Measurements from ENCODE around the gene TACR2.
A peak's percentile ranks its signal among the peaks of the same experiment; 100 is the strongest.

TACR2 gene

DNA sequence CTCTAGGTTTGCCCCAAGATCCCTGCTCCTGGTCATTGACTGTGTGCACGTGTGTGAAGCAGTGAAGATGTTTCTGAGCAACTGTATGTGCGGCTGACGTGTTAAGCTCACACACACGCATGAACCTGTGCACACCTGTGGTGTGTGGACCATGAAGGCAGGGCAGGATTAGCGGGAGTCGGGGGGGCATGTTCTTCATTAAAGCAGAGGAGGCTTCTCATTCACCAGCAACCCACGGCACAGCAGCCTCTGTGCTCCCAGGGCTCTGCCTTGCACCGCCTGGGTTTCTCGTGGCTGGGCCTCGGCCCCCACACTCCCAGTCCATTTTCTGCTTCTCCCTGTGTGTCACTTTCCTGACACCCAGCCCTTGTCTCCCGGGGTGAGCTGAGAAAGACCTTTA is 824 bp upstream of the TACR2 start:
- no peak for DNase-seq

DNA sequence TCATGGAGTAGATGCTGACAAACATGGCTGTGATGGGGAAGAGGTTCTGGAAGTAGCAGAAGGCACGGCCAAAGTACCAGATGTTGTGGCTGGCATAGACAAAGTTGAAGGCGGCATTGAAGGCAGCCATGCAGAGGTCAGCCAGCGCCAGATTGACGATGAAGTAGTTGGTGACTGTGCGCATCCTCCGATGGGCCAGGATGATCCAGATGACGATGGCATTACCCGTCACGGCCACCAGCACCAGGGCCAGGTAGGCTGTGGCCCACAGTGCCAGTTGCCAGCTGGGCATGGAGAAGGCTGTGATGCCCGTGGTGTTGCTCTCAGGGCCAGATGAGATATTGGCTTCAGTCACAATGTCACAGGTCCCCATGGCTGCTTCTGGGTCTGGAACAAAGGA is 767 bp downstream of the TACR2 start:
- DNase-seq: no peak

DNA sequence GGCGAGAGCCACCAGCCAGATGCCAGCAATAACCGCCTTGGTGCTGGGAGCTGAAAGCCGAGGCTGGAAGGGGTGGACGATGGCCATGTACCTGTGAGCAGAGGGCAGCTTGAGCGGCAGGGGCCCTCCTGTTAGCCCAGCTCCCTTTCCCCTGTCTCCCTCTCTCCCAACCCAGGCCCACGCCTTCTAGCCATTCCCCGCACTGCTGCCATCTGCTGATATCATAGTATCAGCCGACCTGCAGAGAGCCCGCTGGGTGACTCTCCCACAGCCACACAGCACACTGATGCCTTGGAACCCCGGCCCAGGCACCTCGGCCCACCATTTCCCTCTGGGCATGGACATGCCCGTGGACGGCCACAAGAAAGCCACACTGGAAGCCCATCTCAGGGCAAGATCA is 1.7 kb downstream of the TACR2 start:
- no peak for DNase-seq

DNA sequence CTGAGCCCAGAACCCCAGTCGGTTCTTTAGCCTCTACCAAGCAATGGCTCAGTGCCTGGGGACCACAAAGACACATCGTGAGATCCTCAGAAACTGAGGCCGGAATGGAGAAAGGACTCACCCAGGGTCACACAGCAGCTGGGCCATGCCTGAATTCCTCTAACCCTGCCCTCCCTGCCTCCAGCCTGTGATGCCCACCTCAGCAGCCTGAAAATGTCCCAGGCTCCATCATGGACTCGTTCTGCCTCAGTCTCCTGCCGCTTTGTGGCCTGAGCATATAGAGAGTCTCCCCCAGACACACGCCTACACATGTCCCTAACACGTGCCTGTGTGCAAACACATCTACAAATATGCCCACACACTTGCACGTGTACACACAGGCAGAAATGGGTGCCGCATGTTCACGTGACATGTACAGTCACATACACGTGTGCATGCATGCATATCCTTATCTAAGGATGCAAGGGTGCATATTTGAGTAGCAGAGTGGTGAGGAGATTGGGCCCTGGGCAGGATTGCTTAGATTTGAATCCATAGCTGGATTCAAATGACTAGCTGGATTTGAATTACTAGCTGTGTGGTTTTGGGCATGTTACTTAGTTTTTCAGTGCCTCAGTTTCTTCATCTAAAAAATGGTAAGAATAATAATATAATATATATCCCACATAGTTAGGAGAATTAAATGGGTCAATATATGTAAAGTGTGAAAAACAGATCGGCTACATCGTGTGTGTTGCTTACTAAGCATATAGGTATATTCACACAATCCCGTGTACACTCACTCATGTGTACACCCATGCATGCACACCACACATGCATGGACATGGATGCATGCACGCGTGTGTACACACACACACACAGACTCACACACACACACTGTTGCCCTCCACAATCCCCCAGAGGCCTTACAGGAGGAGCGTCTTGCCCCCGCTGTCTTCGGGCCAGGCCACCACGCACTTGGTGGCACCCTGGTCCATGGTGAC is 2.4 kb downstream of the TACR2 start:
- DNase-seq: no peak

DNA sequence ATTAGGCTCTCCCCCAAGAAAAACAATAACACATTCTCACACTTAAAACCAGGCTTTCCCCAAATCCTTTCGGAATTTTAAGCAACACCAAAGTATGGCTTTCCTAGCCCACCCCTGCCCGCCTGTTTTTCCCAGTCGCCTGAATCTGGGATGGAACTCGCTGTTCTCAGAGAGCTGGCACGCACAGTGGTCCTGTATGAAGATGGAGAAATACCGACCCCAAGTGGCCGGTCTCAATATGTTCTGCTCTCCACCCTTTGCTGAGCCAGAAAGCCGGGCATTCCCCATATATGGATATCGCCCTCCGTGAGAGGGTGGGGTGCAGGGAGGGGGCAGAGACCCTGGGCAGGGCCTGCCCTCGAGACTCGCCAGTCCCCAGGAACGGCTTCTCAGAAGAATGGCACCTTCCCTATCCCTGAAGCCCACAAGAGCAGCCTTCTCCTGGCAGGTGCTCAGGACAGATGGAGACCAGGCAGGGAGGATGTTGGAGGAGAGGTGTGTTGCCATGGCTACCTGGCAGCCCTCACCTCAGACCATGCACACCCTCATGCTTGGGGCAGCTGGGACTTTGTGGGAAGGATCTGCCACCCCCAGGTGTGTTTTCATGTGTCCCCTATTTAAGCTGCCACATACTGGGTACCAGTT is 3.4 kb downstream of the TACR2 start:
- peak; percentile 72 for DNase-seq

DNA sequence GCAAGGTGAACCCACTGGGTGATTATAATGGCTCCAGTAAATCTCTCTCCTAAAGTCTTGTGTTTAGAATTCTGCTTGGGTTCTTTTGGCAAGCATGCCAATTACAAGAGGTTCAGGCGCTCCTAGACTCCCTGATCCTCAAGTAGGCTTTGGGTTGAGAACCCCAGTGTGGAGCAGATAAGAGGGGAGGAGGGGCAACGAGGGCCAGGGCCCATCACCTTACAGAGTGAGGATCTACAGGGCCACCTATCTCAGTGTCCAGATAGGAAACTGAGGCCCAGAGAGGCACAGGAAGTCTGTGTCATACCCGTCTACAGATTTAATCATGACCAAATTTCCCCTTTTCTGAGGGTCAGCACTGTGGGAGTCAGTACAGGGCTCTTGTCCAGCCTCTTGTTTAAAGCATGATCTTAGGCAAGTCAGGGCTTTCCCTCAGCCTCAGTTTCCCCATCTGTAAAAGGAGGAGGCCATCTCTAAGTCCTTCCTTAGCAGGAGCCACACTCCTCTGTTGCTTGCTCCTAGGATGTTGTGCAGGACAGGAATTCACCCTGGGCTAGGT is 4.4 kb downstream of the TACR2 start:
- no peak for DNase-seq

DNA sequence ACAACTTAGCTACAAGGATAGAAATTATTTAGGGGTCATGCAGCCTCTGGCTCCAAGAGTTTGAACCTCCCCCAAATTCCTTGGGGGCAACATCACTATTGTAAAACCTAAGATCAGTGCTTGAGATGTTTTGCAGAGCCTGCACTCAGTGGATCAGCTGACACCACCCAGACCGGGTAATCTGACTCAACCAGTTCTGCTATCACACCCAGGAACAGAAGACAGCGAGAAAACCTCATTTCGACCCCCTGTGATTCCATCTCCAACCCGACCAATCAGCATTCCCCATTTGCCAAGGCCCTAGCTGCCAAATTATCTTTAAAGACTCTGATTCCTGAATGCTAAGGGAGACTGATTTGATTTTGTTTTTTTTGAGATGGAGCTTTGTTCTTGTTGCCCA is 5.2 kb downstream of the TACR2 start:
- DNase-seq: no peak

DNA sequence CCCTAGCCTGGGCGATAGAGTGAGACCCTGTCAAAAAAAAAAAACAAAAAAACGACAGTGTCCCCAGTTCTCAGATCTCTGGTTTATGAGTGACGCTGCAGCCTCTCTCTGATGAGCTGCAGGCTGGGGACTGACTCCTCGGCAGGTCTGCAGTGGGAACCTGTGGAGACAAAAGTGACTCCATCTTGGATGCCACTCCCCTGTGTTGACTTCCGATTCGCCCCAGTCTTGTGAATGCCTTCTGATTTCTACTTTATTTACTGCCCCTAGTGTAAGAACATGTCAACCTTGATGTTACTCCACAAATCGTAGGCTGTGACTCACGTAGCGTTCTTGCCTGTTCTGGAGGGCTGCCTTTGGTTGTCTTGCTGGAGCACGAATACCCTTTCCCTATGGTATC is 6.2 kb downstream of the TACR2 start:
- no peak for DNase-seq

DNA sequence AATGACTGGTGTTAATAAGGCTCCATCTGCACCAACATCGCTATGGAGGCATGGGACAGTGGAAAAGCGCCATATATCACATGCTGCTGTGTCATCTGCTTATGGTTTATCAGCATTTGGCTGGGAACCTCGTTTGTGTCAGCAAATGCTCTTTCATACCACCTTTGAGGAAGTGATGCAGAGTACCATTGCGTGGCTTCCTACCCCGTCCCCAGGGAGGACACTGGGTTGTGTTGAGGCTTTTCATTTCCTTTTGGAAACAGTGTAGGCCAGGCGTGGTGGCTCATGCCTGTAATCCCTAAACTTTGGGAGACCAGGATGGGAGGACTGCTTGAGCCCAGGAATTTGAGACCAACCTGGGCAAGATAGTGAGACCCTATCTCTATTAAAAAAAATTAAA is 6.8 kb downstream of the TACR2 start:
- no peak for DNase-seq

DNA sequence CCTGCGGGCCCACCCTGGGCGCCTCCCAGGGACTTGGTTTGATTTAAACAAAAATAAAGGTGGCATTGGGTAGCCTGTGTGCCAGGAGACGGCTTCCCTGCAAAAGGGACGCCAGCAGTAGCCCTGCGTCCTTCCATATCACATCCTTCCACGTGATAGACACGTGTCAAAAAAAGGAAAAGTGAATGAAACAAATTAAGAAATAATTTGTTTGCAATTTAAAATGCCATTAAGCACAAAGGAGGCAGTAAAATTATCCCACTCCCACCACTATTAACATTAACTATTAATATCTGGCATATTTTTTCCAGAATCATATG is 7.6 kb downstream of the TACR2 start:
- DNase-seq: no peak

DNA sequence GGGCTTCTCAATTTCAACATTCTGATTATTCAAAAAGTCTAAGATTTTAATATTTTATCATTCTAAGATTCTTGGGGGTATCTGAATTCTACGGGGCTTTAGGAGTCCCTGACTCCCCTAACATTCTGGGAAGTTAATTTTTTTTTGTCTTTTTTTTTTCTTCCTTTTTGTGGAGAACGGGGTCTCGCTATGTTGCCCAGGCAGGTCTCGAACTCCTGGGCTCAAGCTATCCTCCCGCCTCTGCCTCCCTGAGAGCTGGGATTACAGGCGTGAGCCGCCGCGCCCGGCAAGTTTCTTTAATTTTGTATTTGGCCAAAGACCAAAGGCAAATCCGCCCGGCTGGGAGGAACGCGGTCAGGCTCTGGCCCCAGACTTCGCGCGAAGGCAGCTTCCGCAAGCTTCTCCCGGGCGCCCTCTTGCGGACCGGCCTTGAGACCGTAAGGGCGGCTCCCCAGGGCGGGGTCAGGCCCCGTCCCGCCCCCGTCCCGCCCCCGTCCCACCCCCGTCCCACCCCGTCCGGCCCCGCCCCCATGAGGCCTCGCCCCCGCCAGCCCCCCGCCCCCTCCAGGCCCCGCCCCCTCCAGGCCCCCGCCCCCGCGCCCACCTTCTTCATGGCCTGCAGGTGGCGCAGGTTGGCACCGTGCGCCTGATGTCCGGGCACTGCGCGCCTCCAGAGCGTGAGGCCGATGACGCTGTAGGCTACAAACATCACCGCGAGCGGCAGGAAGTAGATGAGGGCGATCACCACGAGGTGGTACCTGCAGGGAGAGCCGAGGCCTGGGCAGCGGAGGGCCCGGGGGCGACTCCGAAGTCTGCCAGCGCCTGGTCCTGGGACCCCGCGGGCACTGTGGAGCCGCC is 8.2 kb downstream of the TACR2 start:
- DNase-seq: peak; percentile 96

DNA sequence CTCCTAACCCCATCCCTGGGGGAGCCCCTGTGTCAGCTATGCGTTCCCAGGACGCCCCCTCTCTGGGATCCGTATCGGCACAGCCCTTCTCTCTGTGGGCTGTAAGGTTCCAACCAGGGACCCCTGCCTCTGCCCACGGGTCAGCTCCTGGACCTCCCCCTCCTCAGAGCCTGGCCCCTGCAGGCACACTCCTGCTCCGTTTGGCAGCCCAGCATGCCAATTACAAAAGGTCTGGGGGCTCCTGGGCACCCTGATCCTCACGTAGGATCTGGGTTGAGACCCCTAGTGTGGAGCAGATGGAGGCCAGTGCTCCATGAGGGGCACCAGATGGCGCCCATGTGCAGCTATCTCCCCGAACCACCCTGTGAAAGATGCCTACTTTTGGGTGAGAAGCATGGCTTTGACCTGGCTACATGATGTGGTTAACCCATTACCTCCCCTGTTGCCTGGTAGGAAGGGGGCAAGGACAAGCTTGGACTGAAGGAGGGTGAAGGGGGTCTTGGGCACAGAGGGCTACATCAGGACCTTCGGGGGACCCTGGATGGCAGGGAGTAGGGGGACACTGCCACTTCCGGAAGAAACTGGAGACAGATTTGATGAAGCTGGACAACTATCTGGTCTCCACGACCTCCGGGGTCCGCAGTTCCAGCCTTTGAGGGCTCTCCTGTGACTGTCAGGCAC is 9.0 kb downstream of the TACR2 start:
- DNase-seq: peak; percentile 68

DNA sequence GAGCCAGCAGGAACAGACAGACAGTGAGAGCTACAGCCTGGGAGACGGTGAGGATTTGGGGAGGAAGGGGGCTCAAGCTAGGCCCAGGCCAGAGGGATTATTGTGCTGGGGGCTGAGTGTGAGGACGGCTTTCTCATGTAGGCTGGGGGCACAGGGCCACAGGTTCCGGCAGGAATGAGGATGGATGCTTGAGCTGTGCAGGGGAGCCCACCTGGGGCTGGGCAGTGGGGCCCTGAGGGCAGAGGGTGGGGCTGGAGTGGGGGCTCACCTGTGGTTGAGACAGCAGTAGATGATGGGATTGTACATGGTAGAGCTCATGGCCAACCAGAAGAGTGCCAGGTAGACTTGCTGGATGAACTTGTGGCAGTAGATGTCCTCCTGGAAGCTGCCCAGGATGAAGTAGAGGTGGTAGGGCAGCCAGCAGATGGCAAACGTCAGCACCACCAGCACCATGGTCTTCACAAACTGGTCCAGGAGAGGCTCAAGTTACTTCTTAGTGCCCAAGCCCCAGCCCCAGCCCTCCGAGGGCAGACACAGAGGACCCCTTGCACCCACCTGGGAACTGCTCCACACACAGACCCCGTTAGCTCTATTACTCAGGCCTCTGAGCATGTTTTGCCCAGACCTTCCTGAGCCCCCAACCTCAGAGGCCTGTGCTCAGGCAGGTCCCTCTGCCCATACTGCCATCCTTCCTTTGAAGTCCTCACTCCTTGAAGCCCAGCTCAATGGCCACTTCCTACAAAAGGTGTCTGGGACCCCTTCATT is 9.7 kb downstream of the TACR2 start:
- no peak for DNase-seq

DNA sequence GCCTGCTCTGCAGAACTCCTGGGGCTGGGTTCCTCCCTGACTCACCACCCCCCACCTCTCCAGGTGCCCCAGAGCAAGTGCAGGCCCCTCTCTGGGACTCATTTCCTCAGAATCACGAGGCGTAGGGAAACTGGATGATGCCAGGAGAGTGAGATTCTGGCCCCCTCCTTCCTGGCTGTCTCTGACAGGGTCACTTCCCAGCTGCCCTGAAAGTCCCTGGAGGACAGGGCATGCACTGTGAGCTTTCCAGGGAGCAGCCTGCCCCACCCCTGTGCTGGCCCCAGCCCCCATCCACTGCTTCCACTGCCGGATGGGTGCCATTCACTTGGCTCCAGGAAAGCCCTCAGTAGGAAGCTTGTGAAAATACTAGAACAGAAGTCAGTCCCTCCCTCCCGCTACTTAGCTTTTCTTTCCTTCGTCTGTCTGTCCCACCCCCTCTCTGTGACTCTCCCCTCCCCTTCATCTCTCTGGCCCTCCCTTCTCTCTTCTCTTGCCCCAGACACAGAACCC is 10.4 kb downstream of the TACR2 start:
- no peak for DNase-seq

DNA sequence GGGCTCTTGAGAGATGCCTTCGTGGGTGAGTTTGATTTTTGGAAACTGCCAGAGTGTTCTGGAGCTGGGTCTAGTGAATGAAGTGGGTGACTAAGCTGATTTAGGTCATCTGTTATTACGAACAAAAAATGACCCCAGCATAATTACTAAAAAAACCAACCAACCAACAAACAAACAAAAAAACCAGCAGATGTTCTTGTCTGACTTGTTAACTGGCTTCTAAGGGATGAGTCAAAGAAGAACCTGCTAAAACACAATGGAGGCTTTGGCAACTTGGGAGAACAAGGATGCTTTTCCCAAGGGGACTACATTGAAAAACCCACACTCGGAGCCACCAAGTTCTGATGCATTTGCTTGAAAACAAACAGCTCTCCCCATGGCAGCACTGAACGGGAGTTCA is 11.5 kb downstream of the TACR2 start:
- DNase-seq: no peak

DNA sequence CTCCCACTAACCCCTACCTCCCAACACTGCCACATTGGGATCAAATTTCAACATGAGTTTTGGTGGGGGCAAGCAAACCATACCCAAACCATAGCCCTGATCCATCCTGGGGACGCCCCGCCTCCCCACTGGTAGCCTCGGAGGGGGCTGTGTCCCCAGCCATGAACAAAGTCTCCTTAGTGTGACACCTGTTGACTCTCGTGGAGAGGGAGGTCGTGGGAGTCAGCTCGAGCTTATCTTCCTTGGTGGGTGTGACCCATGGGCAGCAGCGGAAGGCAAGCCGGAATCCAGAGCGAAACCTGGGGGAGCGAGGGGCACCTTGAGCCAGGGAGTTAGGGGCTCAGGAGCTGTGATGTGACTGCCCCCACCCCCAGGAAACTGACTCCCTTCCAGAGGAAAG is 11.9 kb downstream of the TACR2 start:
- no peak for DNase-seq

DNA sequence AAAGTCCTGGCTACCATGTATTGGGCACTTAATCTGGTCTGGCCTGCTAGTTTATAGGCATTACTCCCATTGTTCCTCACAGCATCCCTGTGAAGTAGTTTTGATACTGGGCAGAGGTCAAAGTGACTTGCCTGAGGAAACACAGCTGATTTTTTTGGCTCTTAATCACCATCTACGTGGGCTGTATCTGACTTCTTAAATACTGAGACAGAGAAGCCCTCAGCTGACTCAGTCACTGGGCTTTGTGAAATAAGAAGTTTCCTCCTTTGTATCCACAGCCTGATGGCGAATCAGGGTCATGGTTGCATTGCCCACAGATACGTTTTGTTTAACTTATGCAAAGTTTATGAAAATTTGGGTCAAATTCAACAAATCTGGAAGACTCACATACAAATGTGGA is 13.2 kb downstream of the TACR2 start:
- DNase-seq: no peak

DNA sequence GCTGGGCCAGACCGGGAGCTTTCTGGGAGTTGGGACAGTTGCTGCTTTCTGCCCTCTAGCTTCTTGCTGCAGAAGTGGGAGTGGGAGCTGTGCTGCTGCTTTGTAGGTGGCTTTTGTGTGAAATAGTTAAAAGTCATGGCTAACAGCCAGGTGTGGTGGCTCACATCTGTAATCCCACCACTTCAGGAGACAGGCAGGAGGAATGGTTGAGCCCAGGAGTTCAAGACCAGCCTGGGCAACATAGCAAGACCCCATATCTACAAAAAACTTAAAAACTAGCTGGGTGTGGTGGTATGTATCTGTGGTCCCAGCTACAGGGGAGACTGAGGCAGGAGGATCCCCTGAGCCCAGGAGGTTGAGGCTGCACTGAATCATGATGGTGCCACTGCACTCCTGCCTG is 13.7 kb downstream of the TACR2 start:
- DNase-seq: no peak

DNA sequence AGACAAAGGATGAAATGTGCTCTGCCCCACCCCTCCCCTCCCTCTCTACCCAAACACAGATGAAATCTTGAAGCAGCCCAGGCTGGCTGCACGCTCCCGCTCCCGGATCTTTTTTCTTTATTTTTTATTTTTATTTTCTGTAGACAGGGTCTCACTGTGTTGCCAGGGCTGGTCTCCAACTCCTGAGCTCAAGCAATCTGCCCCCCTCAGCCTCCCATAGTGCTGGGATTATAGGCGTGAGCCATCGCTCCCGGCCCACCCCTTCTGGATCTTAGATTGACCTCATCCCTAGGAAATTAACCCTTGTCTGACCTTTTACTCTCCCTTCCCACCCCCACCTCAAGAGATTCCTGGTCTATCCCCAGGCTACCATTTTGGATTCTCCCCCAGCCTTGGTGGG is 14.3 kb downstream of the TACR2 start:
- DNase-seq: no peak

DNA sequence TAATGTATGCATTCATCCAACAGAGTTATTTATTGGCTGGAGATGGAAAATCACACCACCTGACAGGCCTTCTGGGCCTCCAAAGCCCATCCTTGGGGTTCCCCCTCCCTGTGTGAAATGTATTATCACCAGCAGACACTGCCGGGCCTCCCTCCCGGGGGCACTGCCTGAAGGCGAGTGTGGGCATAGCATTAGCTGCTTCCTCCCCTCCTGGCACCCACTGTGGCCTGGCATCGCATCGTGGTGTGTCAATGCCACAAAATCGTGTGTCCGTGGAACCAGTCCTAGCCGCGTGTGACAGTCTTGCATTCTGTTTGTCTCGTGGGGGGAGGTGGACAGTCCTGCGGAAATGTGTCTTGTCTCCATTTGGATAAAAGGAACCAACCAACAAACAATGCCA is 15.3 kb downstream of the TACR2 start:
- DNase-seq: no peak

DNA sequence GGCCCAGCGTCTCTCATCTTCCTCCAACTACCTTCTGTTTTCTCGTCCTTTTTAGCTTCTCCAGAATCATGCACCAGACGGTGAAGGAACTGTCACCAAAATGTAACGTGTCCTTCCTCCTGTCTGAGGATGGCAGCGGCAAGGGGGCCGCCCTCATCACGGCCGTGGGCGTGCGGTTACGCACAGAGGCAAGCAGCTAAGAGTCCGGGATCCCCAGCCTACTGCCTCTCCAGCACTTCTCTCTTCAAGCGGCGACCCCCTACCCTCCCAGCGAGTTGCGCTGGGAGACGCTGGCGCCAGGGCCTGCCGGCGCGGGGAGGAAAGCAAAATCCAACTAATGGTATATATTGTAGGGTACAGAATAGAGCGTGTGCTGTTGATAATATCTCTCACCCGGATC is 15.8 kb downstream of the TACR2 start:
- DNase-seq: no peak

DNA sequence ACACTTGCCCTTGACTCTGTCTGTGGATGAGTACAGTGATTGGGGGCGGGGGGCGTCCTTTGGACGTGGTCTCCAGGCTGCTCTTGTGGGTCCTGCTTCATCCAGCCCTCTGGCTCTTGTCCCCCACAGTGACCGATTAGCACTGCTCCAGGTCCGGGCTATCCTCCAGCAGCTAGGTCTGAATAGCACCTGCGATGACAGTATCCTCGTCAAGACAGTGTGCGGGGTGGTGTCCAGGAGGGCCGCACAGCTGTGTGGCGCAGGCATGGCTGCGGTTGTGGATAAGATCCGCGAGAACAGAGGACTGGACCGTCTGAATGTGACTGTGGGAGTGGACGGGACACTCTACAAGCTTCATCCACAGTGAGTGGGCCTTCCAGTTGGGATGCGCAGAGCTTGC is 18.3 kb downstream of the TACR2 start:
- DNase-seq: no peak
